Measurements from ENCODE around the gene CLIP1.

- TF ChIP-seq EZH2 (IDR thresholded peaks at IDR 0.05; ENCODE audit: borderline replicate concordance, low read length) (no peak), CTCF (IDR thresholded peaks at IDR 0.05; ENCODE audit: low read length) (no peak)
Measured at GRCh38 chr12:122309564-122310121, 112.8 kb downstream of the CLIP1 start.
